GM21576 (cell line): ENCODE results near the gene MAST2.
"Not testable (repeated sequence)": the region's sequence is repeated elsewhere in the genome, so short reads cannot be mapped to it uniquely, and the experiment has no call there.

Source experiments
- ATAC-seq: cut with Tn5 transposase; IDR thresholded peaks from one replicate; pipeline ENCODE4 v1.9.1; 2021; ENCODE audit warnings: mild to moderate bottlenecking, moderate library complexity; ENCODE audit not compliant: unreplicated experiment

Gene MAST2

DNA sequence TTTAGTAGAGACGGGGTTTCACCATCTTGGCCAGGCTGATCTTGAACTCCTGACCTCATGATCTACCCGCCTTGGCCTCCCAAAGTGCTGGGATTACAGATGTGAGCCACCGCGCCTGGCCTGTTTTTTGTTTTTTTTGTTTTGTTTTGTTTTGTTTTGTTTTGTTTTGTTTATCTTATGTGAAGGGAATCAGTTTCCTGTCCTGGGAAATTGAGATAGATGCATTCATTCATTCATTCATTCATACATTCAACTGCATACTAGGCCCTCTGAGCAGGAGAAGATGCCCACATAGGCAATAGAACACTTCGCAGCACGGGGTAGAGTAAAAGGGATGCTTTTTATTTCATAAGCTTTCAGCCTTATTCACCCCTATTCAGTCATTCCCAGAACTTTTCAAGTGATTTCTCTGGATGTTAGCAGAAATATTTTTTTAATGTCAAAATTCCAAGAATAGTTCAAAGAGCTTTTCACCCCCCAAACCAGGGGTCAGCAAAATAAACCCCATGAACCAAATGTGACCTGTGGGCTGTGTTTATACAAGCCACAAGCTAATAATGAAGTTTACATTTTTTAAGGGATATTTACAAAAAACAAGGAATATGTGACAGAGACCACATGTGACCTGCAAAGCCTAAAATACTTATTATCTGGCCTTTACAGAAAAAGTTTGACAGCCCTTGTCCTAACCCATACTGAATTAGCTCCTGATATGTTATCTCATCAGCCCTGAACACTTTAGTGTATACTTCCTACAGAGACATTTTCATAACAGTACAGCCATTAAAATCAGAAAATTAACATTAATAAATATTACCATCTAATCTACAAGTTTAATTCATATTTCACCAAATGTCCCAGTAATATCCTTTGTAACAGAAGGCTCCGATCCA, 127.1 kb downstream of the MAST2 start:
- no peak for ATAC-seq

DNA sequence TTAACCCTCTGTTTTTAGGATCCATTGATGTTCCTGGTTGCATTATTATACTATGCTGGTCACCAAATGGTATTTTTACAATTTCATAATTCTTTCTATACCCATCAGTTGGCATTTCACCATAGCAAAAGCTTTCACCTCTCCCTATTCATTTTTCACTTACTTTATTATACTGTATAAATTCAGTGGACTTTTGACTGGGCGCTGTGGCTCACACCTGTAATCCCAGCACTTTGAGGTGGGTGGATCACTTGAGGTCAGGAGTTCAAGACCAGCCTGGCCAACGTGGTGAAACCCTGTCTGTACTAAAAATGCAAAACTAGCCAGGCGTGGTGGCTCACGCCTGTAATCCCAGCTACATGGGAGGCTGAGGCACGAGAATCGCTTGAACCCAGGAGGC, 128.8 kb downstream of the MAST2 start:
- not testable (repeated sequence) for ATAC-seq

DNA sequence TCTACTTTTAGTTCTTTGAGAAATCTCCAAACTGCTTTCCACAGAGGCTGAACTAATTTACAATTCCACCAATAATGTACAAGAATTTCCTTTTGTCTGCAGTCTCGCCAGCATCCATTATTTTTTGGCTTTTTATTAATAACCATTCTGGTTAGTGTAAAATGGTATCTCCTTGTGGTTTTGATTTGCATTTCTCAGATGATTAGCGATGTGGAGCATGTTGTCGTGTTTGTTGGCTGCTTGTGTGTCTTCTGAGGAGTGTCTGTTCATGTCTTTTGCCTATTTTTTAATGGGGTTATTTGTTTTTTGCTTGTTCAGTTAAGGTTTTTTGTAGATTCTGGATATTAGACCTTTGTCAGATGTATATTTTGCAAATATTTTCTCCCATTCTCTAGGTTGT, 131.5 kb downstream of the MAST2 start:
- no peak for ATAC-seq

DNA sequence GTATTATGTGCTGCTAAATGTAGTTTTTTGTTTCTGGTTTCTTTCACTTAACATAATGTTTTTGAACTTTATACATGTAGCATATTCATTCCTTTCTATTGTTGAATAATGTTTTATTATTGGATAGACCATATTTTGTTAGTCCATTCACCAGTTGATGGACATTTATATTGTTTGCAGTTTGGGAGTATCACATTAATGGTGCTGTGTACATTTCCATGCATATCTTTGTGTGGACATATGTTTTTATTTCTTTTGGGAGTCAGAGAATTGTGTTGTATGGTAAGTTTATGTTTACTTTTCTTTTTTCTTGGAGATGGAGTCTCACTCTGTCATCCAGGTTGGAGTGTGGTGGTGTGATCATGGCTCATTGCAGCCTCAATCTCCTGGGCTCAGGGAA, 134.6 kb downstream of the MAST2 start:
- ATAC-seq, result no peak

DNA sequence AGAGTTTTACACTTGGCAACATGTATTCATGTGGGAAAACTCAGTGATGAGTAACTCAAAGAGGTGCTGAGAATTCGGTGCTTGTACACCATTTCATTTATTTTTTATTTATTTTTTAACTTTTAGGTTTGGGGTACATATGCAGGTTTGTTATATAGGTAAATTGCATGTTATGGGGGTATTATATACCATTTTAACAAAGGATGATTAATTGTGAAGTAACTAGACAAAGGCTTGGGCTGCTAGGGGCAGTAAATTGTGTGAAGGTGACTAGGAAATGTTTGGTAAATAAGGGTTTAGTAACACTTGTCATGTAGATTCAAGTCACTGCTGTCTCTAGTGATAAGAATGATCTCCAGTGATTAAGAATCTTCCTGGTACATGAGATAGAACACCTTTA, 139.0 kb downstream of the MAST2 start:
- ATAC-seq, result no peak

DNA sequence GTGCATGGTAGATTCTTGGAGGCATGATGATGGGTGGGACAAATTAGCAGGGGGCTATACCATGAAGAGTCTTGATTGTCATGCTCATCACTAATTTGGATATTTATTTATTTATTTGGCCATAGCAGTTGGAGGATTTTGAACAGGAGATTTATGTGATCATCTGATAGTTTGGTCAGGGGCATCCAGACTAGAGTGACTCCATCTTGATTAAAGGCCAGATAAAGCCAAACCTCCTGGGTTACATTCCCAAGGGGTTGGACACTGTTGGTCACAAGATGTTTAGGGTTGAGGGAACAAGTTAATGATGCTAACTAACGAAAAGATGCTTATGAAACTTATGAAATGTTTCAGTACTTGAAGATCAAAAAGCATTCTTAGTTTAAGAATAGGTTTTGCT, 139.8 kb downstream of the MAST2 start:
- no peak for ATAC-seq

DNA sequence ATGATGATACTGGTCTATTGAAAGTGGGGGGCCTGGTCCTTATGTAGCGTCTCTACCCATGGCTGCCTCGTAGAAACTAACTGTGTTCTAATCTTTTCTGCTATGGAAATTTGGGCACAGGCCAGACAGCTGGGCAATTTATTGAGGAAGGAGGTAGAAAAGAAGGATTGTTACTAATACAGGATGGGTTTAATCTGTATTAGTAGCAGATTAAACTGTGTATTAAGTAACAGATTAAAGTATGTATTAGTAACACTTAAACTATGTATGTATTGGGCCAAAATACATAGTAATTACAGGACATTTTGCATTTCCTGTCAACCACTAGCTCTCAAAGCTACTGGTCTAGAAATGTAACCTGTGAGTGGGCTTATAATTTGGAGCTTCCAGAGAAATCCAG, 142.0 kb downstream of the MAST2 start:
- ATAC-seq, result no peak

DNA sequence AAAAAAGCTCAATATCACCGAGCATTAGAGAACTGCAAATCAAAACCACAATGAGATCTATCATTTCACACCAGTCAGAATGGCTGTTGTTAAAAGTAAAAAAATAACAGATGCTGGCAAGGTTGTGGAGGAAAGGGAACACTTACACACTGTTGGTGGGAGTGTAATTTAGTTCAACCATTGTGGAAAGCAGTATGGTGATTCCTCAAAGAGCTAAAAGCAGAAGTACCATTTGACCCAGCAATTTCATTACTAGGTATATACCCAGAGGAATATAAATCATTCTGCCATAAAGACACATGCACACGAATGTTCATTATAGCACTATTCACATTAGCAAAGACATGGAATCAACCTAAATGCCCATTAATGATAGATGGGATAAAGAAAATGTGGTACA, 146.1 kb downstream of the MAST2 start:
- ATAC-seq, result not testable (repeated sequence)

DNA sequence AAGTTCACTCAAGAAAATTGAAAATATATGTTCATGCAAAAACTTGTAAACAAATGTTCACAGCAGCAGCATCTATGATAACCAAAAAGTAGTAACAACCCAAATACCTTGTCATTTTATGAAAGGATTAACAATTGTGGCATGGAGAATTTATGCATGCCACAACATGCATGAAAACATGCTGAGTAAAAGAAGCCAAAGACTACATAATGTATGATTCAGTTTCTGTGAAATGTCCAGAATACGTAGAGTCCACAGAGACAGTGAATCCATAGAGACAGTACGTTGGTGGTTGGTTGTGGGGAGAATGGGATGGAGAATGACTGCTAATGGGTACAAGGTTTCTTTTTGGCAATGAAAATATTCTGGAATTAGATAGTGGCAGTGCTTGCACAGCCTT, 148.7 kb downstream of the MAST2 start:
- ATAC-seq, result no peak

DNA sequence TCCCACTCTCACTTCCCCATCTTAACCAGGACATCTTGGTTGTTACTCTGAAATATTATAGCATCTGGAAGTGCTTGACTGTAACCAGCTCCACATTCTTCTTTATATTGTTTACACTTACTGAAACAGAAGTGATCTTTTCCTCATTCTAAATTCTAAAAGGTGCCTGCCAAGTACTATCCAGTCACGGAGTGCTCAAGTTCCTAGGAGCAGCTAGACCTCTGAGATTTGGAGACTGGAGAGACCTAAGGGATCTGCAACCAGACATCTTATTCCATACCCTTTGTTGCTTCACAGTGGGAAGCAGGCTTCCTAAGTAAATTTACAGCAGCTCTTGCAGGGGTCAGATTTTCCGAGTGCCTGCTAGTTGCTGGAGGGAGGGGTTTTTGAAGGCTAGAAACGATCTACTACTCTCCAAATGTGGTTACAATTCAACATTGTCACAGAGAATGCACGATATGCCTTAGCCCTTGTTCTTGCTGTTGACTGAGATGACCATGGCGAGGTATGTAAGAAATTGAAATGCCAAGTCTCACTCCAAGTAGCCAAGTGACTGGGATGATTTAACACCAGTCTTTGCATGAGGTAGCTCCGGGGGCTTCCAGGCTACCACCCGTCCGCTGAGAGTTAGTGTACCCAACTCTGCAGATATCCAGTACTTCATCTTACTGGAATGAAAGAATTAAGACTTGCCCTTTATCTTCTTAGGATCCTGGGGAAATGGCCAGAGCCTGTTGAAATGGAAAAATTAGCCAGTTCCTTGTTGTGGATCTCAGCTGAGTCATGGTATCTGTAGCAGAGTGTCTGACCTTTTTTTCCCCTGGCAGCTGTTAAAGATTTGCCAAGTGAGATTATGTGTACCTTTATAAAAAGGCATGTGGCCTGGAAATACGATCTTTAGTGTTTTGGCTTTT, 150.8 kb downstream of the MAST2 start:
- no peak for ATAC-seq

DNA sequence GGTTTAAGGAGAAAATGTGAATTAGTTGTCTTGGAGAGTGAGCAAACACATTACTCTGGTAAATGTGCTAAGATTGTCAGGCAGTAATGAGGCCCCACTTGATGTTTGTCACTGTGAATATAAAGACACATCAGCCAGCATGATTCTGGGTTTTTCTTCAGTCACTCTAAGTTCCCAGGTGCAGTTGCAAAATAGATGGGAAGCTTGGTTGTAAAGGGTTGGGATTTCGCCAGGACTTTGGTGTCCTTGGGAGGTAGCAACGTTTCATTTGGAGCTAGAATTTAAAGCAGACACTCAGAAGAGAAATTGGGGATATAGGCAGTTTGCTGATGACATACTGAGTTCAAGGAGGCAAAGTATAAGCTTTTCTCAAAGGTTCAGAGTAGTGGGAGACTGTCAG, 154.3 kb downstream of the MAST2 start:
- no peak for ATAC-seq

DNA sequence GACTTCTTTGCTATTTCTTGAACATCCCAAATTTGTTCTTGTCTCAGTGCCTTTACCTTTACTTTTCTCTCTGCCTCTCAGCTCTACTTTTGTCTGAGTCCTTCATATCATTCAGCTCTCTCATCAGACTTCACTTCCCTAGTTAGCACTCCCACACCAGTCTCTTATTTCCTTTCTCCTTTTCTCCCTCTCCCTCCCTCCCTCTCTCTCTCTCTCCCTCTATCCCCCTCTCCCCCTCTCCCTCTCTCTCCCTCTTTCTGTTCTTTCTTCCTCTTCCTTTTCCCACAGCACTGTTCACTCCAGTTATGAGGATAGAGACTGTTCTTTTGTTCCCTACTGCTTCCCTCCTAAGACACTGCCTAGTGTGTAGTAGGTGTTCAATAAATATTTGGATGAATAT, 154.9 kb downstream of the MAST2 start:
- no peak for ATAC-seq

DNA sequence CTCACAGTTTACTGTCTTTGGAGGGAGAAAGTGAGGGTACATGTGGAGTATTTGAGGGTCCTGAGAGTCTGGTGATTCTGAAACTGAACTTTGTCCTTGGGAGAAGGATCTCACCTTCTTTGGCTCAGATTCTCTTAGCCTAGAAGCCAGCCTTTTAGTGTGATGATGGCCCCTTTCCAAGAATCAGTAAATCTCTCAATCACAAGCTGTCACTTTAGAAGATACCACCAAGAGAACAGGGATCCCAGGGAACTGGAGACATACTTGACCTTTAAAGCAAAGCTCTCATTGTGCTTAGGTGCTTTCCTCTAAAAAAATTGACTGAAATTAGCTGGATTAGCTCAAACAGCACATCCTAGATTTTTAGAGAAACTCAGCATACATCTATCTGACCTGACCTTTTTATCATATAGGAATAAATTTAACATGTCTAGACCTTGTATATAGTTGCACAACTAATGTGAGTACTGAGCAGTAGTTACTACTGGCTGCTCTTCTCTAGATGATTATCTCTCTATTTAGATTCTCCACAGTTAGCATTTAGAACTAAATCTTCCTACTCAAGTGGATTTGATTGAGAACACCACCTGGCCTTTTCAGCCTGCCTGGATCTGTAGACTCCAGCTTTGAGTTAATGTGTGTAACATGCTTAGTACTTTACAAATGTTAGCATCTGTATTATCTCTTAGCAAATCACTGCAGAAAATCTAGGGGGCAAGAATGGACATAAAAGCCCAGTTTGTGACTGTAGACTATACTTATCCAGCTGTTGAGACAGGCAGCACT, 157.7 kb downstream of the MAST2 start:
- no peak for ATAC-seq

DNA sequence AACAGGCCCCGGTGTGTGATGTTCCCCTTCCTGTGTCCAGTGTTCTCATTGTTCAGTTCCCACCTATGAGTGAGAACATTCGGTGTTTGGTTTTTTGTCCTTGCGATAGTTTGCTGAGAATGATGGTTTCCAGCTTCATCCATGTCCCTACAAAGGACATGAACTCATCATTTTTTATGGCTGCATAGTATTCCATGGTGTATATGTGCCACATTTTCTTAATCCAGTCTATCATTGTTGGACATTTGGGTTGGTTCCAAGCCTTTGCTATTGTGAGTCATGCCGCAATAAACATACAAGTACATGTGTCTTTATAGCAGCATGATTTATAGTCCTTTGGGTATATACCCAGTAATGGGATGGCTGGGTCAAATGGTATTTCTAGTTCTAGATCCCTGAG, 158.5 kb downstream of the MAST2 start:
- not testable (repeated sequence) for ATAC-seq

DNA sequence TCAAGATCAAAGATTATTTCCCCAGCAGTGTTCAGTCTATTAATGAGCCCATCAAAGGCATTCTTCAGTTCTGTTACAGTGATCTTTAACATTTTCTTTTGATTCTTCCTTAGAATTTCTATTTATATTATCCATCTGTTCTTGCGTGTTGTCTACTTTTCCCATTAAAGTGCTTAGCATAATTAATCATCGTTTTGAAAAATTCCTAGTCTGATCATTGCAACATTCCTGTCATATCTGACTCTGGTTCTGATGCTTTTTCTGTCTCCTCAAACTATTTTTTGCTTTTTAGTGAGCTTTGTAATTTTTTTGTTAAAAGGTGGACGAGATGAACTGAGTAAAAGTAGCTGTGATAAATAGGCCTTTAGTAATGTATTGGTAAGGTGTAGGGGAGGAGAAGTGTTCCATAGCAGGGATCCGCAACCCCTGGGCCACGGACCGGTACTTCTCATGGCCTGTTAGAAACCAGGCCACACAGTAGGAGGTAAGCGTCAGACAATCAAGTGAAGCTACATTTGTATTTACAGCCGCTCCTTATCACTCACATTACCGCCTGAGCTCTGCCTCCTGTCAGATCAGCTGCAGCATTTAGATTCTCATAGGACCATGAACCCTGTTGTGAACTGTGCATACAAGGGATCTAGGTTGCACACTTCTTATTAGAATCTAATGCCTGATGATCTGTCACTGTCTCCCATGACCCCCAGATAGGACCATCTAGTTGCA, 165.7 kb downstream of the MAST2 start:
- no peak for ATAC-seq

DNA sequence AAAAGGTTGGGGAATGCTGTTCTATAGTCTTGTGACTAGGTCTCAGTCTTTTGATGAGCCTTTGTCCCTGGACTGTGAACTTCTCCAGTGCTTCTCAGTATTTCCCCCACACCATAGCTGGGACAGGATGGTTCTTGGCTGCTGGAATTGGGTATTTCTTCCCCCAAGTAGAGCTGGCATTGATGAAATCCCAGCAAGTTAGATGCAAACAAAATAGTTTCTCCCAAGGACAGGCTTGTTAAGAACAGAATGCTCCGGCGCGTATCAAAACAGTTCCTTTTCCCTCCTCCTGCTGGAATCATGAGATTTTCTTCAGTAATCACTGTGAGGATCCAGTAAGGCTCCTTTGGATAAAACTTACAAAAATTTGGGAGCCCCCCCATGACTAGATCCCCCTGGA, 166.5 kb downstream of the MAST2 start:
- no peak for ATAC-seq

DNA sequence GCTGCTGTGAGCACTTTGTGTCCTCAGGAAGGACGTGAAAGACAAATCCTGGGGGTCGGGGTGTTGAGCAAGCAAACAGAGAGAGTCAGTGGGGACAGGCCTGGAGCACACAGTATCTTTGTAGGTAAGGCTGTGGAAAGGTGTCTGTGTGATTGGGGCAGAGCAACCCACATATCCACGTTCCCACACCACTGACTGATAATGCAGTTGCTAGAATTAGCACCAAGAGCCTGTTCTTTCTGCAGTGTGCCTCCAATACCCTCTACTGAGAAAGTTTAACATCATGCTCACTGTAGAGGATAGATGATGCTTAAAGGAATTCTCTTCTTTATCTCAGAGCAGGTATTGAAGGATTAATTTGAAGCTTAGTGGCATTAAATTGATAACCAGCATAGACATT, 167.9 kb downstream of the MAST2 start:
- no peak for ATAC-seq

DNA sequence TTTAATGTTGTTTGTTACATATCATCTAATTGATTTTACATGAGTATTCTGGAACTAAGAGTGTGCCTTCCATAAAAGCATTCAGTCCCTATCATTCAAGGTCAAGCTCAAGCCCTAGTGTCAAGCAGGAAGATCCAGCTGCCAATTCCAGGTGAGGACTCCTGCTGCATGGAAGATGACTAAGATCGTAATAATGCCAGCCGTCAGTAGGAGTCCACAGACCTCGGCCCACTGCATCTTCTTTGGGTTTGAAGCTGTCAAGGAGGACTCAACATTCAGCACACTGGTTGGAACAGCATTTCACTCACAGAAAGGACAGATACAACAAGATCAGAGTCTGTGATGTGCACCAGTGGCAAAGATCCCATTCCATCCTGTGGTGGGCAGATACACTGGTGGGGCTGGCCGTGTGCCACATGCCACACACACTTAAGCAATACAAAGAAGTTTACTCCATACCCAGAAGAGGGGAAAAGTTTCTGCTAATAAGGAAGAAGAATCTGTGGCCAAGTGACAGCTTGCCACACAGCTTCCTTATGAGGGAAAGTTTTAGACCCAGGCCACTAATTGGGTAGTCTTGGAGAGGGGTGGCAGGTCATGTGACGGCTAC, 168.6 kb downstream of the MAST2 start:
- ATAC-seq, result no peak

DNA sequence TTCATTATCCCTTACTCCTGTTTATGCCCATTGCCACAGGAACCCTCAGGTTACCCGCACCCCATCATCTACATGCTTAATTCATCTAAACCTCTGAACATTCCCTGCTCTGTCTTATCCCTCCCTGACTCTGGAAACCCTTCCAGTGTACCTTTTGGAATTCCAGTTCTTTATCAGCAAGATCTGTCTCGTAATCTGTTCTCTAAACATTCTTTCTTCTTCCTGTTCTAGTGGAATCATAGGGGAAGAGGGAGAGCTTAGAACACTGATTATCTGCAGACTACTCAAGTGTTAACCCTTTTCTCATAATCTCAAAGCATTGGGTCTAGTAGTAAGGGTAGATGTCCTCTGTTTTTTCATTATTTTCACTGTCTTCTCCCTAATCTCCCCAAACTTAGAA, 169.2 kb downstream of the MAST2 start:
- no peak for ATAC-seq

DNA sequence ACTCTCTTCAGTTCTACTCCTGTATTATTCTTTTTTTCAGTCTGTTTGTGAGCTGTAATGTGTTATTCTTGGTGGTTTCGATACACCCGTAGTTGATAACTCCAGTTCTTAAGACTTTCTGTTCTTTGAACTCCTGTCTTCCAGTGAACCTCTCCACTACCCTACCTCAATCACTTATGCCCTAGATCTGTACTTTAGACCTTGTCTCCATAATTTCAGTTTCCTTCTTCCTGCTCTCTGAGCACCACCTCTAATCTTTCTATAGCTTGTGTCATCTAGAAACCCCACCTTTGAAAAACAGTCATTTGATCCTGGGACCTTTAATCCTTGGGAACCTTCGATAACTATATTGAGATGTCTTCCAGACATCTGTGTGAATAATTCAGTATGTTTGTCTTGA, 169.7 kb downstream of the MAST2 start:
- no peak for ATAC-seq
